ENCODE results near the gene ADAMTS2. TPM values are rescaled to one million over a fixed set of nuclear protein-coding genes. Genes with fewer than 3 reads are reported as not detected.

Gene ADAMTS2
- total and polyA plus RNA-seq, 2 of the 4 experiments (the other 2 are of a cell fraction): 19.0 to 58.8 TPM

DNA sequence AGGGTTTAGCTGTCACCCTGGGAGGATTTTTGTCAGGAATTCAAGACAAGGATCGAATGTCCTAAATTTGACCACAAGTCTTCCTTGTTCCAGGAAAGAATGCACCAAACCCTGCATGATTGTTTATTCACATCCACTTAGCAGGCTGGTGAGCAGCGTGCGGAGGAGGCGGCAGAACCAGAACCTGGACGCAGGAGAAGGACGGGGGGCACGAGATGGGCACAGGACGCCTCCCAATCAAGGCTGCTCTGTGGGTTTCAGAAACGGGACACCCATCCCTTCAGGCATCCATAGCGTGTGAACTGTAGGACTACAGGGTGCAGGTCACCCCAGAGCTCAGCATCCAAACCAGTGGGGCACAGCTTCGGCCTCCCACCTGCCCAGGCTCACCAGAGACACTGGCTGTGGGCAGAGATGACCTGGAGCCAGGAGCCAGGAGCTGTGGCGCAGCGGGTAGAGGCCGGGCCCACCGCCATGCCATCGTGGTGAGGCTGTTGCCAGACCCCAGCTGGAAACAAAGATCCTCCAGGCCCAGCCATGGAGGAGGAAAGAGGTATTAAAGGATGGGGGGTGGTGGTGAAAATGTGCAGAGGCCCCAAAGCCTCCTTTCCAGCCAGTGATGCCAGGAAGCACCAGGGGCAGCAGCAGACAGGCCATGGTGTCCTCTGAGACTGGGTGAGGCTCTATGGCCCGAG lies 32.3 kb upstream of the ADAMTS2 start:
- H3K79me1 ChIP-seq (ENCODE audit: low read depth in 1 of 2, low read length in 2 of 2): peaks cover 4 to 20% of the 10 kb centered on the region in 2 experiments; a peak in 3 of 4 replicates
- H3K23ac ChIP-seq (ENCODE audit: low read depth, low read length): peak overlapping the region; percentile 59; the same call in 1 of the 2 replicates
- peak overlapping the region; percentile 36; the same call in 1 of the 2 replicates for H3K9ac ChIP-seq (ENCODE audit: low read depth, low read length)
- intact Hi-C loops (cut with micrococcal nuclease): loop anchor here (1.0 kb wide), 1 partner anchor 32 kb away; the partner anchor contains the start of gene ADAMTS2
- no peaks in the 10 kb centered on the region for H4K20me1 ChIP-seq (ENCODE audit: insufficient read depth, low read length)
- peak overlapping the region; percentile 87 for H3K27ac ChIP-seq (ENCODE audit: insufficient read depth, low read length)
- ATAC-seq (ENCODE audit: low read depth) (no peak), DNase-seq (peak; percentile 18)
- no peaks in the 10 kb centered on the region for H3K27me3 ChIP-seq (ENCODE audit: control insufficient read depth, insufficient read depth, low read length)
- H4K91ac ChIP-seq (ENCODE audit: insufficient read depth, low read depth, low read length): peak overlapping the region; percentile 60
- no peaks in the 10 kb centered on the region for H3K36me3 ChIP-seq (ENCODE audit: control insufficient read depth, insufficient read depth, low read length)
- peak overlapping the region; percentile 63 to 80; a peak in 2 of 4 replicates for H4K8ac ChIP-seq (ENCODE audit: low read depth in 2 of 2, low read length in 2 of 2)
- H3K4me2 ChIP-seq (ENCODE audit: low read depth, low read length): no peak overlapping the region
- in situ Hi-C loops (cut with MboI; ENCODE audit: low sequenced_read_pairs): no loop called here
- H4K5ac ChIP-seq (ENCODE audit: low read depth, low read length): peak overlapping the region; percentile 11; the same call in 1 of the 2 replicates
- H3K4me3 ChIP-seq (ENCODE audit: insufficient read depth, low read depth, low read length): no peak overlapping the region
- peak overlapping the region; percentile 56 for H3K14ac ChIP-seq (replicated peaks; ENCODE audit: low read depth, low read length)
- peak overlapping the region; percentile 86; the same call in 2 of the 3 replicates for H2BK15ac ChIP-seq (ENCODE audit: low read depth, low read length)
- H2BK5ac ChIP-seq (ENCODE audit: low read depth, low read length, poor library complexity, severe bottlenecking): peak overlapping the region; percentile 27
- H2AFZ ChIP-seq (replicated peaks; ENCODE audit: low read length, poor library complexity): peak overlapping the region; percentile 45
- H3K18ac ChIP-seq (ENCODE audit: low read depth, low read length): peak overlapping the region; percentile 22; the same call in 1 of the 2 replicates
- H2AK9ac ChIP-seq (replicated peaks; ENCODE audit: low read depth, low read length, poor library complexity): peak overlapping the region; percentile 75
- peak overlapping the region; percentile 86 for H2AK5ac ChIP-seq (ENCODE audit: low read depth, low read length)
- H3K4ac ChIP-seq (ENCODE audit: low read depth, low read length): peak overlapping the region; percentile 59
- H3K9me1 ChIP-seq (ENCODE audit: insufficient read depth, low read length): peaks cover 17% of the 10 kb centered on the region
- POLR2A ChIA-PET (ENCODE audit: unreplicated experiment): no interaction called here
- no peak overlapping the region for H3K56ac ChIP-seq (ENCODE audit: extremely low read depth, insufficient read depth, low read length)
- no TSS peak for BruUV-seq (replicated peaks)
- dilution Hi-C loops (cut with HindIII; ENCODE audit: low sequenced_read_pairs, unreplicated experiment): no loop called here
- H2BK120ac ChIP-seq (ENCODE audit: low read depth, low read length): peak overlapping the region; percentile 86
- H3K4me1 ChIP-seq (ENCODE audit: control insufficient read depth, insufficient read depth, low read length): peaks cover 27% of the 10 kb centered on the region
- WGBS, 2 experiments (ENCODE audit: extremely low coverage in 2 of 2, insufficient read length in 1 of 2): 78% methylated on average over 7 of the region's 17 CpGs; no CpG with 5 or more reads in 1 of the 2 experiments
- CTCF ChIA-PET: no interaction called here
- no peaks in the 10 kb centered on the region for H3K9me3 ChIP-seq (ENCODE audit: control insufficient read depth, insufficient read depth, low read length)
- H2BK20ac ChIP-seq (ENCODE audit: low read depth, low read length): peak overlapping the region; percentile 83
- TF ChIP-seq POLR2A (IDR thresholded peaks at IDR 0.05; ENCODE audit: low read depth, low read length) (no peak), USF2 (IDR thresholded peaks at IDR 0.05; ENCODE audit: low read depth, low read length) (no peak), BHLHE40 (IDR thresholded peaks at IDR 0.05; ENCODE audit: low read depth, low read length) (no peak), SMC3 (IDR thresholded peaks at IDR 0.05; ENCODE audit: low read depth, low read length) (no peak), MAFK (IDR thresholded peaks at IDR 0.05; ENCODE audit: low read depth, low read length) (no peak), FOS (IDR thresholded peaks at IDR 0.05; ENCODE audit: low read depth, low read length) (no peak), RCOR1 (IDR thresholded peaks at IDR 0.05; ENCODE audit: insufficient replicate concordance, low read length) (no peak), ELK1 (IDR thresholded peaks at IDR 0.05; ENCODE audit: borderline replicate concordance, low read depth, low read length) (no peak), CHD1 (IDR thresholded peaks at IDR 0.05; ENCODE audit: low read depth, low read length) (no peak), RFX5 (IDR thresholded peaks at IDR 0.05; ENCODE audit: low read depth, low read length) (no peak), MXI1 (IDR thresholded peaks at IDR 0.05; ENCODE audit: borderline replicate concordance, low read depth, low read length) (no peak), NFE2L2 (IDR thresholded peaks at IDR 0.05; ENCODE audit: low read depth, low read length) (no peak), CEBPB (IDR thresholded peaks at IDR 0.05; ENCODE audit: low read depth, low read length) (no peak), MAZ (IDR thresholded peaks at IDR 0.05; ENCODE audit: borderline replicate concordance, low read depth, low read length) (no peak)
- TF ChIP-seq, protein P1, sequence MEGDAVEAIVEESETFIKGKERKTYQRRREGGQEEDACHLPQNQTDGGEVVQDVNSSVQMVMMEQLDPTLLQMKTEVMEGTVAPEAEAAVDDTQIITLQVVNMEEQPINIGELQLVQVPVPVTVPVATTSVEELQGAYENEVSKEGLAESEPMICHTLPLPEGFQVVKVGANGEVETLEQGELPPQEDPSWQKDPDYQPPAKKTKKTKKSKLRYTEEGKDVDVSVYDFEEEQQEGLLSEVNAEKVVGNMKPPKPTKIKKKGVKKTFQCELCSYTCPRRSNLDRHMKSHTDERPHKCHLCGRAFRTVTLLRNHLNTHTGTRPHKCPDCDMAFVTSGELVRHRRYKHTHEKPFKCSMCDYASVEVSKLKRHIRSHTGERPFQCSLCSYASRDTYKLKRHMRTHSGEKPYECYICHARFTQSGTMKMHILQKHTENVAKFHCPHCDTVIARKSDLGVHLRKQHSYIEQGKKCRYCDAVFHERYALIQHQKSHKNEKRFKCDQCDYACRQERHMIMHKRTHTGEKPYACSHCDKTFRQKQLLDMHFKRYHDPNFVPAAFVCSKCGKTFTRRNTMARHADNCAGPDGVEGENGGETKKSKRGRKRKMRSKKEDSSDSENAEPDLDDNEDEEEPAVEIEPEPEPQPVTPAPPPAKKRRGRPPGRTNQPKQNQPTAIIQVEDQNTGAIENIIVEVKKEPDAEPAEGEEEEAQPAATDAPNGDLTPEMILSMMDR (conservative IDR thresholded peaks at IDR 0.05; ENCODE audit: low read depth, low read length): no peak
